HEK293 (cell line): Measurements from ENCODE around the gene AKR1B15.
"Not testable (repeated sequence)": the region's sequence is repeated elsewhere in the genome, so short reads cannot be mapped to it uniquely, and the experiment has no call there.

Experiments used
- ZBTB1 ChIP-seq: fragments of 450-650 bp; formaldehyde crosslinking; IDR thresholded peaks from 2 replicates; pipeline ENCODE4 v1.5.1; 2016; ENCODE audit warnings: missing biosample characterization, missing genetic modification characterization
- ZBTB21 ChIP-seq: fragments of 450-650 bp; formaldehyde crosslinking; IDR thresholded peaks from 2 replicates; pipeline ENCODE4 v1.5.1; 2017; ENCODE audit warnings: missing biosample characterization, missing genetic modification characterization
- ZNF214 ChIP-seq: fragments of 450-650 bp; formaldehyde crosslinking; IDR thresholded peaks from 2 replicates; pipeline ENCODE4 v1.5.1; 2017; ENCODE audit warnings: missing biosample characterization, mild to moderate bottlenecking, missing genetic modification characterization, borderline replicate concordance
- ZNF221 ChIP-seq: fragments of 450-650 bp; formaldehyde crosslinking; IDR thresholded peaks from 2 replicates; pipeline ENCODE4 v1.5.1; 2017; ENCODE audit warnings: missing biosample characterization, missing genetic modification characterization, borderline replicate concordance
- ZSCAN16 ChIP-seq: fragments of 450-650 bp; formaldehyde crosslinking; IDR thresholded peaks from 2 replicates; pipeline ENCODE4 v1.5.1; 2016; ENCODE audit warnings: missing biosample characterization, missing genetic modification characterization
- TF ChIP-seq, protein P1 (sequence below): fragments of 450-650 bp; formaldehyde crosslinking; IDR thresholded peaks from 2 replicates; pipeline ENCODE4 v1.5.1; 2016; ENCODE audit warnings: missing biosample characterization, missing genetic modification characterization
- TF ChIP-seq, protein P2 (sequence below): fragments of 450-650 bp; formaldehyde crosslinking; IDR thresholded peaks from 2 replicates; pipeline ENCODE4 v1.5.1; 2016; ENCODE audit warnings: missing biosample characterization, missing genetic modification characterization
- TF ChIP-seq, protein P3 (sequence below): fragments of 450-650 bp; formaldehyde crosslinking; IDR thresholded peaks from 2 replicates; pipeline ENCODE4 v1.5.1; 2016; ENCODE audit warnings: missing biosample characterization, missing genetic modification characterization
- TF ChIP-seq, protein P4 (sequence below): fragments of 450-650 bp; formaldehyde crosslinking; IDR thresholded peaks from 2 replicates; pipeline ENCODE4 v1.5.1; 2017; ENCODE audit warnings: missing biosample characterization, mild to moderate bottlenecking, missing genetic modification characterization, moderate library complexity

DNA sequence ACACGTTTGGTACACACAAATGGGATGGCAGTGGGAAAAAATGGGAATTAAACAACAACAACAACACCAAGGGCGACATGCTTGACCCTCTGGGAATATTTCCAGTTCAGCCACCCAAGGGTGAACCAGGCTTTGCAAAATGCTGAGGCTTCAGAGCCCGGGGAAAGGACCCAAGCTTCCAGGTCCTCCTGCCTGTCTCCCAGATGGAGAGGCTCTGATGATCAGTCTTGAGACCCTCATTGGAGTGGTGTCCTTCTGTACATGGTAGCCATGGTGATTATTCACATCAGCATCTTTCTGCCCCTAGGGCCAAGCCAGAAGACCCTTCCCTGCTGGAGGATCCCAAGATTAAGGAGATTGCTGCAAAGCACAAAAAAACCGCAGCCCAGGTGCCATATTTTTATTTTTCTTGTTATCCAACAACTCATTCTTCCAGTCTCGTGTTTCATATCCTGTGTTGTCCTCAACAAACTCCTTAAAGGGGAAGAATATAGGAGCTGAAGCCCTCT lies 11.6 kb upstream of the AKR1B15 start:
- TF ChIP-seq, protein P1, sequence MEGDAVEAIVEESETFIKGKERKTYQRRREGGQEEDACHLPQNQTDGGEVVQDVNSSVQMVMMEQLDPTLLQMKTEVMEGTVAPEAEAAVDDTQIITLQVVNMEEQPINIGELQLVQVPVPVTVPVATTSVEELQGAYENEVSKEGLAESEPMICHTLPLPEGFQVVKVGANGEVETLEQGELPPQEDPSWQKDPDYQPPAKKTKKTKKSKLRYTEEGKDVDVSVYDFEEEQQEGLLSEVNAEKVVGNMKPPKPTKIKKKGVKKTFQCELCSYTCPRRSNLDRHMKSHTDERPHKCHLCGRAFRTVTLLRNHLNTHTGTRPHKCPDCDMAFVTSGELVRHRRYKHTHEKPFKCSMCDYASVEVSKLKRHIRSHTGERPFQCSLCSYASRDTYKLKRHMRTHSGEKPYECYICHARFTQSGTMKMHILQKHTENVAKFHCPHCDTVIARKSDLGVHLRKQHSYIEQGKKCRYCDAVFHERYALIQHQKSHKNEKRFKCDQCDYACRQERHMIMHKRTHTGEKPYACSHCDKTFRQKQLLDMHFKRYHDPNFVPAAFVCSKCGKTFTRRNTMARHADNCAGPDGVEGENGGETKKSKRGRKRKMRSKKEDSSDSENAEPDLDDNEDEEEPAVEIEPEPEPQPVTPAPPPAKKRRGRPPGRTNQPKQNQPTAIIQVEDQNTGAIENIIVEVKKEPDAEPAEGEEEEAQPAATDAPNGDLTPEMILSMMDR, result not testable (repeated sequence)
- not testable (repeated sequence) for TF ChIP-seq ZBTB21 (tag by site-specific recombination); ZNF214 (tag by site-specific recombination); ZBTB1; ZNF221 (tag by site-specific recombination); ZSCAN16 (tag by site-specific recombination)
- TF ChIP-seq, protein P2, sequence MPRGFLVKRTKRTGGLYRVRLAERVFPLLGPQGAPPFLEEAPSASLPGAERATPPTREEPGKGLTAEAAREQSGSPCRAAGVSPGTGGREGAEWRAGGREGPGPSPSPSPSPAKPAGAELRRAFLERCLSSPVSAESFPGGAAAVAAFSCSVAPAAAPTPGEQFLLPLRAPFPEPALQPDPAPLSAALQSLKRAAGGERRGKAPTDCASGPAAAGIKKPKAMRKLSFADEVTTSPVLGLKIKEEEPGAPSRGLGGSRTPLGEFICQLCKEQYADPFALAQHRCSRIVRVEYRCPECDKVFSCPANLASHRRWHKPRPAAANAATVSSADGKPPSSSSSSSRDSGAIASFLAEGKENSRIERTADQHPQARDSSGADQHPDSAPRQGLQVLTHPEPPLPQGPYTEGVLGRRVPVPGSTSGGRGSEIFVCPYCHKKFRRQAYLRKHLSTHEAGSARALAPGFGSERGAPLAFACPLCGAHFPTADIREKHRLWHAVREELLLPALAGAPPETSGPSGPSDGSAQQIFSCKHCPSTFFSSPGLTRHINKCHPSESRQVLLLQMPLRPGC, result not testable (repeated sequence)
- TF ChIP-seq, protein P3, sequence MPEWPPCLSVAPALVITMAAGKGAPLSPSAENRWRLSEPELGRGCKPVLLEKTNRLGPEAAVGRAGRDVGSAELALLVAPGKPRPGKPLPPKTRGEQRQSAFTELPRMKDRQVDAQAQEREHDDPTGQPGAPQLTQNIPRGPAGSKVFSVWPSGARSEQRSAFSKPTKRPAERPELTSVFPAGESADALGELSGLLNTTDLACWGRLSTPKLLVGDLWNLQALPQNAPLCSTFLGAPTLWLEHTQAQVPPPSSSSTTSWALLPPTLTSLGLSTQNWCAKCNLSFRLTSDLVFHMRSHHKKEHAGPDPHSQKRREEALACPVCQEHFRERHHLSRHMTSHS (tag by site-specific recombination), result not testable (repeated sequence)
- TF ChIP-seq, protein P4, sequence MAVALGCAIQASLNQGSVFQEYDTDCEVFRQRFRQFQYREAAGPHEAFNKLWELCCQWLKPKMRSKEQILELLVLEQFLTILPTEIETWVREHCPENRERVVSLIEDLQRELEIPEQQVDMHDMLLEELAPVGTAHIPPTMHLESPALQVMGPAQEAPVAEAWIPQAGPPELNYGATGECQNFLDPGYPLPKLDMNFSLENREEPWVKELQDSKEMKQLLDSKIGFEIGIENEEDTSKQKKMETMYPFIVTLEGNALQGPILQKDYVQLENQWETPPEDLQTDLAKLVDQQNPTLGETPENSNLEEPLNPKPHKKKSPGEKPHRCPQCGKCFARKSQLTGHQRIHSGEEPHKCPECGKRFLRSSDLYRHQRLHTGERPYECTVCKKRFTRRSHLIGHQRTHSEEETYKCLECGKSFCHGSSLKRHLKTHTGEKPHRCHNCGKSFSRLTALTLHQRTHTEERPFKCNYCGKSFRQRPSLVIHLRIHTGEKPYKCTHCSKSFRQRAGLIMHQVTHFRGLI (tag by site-specific recombination), result not testable (repeated sequence)
